HG02970 (cell line): ENCODE measurements around the gene DCTPP1.
"Not testable (repeated sequence)": the region's sequence is repeated elsewhere in the genome, so short reads cannot be mapped to it uniquely, and the experiment has no call there.

Experiments used
- ATAC-seq: cut with Tn5 transposase; IDR thresholded peaks from one replicate; pipeline ENCODE4 v1.9.1; 2021; ENCODE audit warnings: mild to moderate bottlenecking, moderate library complexity, moderate number of reproducible peaks; ENCODE audit not compliant: unreplicated experiment, low FRiP score

The DCTPP1 gene

DNA sequence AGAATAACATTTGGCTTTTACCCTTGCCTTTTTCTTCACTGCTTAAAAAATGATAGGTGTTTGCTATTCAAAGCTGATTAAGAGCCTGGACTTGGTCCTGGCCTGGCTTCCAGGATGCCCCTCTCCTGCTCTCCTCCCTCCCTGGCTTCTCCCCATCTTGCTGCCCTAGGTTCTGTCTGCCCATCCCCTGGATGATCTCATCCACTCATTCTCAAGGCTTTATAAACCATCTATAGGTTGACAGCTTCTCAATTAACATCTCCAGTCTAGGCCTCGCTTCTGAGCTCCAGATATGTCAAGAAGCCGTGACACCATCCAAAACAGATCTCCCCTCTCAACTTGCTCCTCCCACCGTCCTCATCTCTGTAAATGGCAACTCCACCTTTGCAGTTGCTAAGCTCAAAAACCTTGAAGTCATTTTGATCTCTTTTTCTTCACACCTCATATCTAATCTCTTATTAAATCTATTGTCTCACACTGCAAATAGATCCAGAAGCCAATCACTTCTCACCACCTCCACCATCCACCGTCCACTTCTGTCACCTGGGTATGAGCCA lies 13.7 kb downstream of the DCTPP1 start:
- ATAC-seq = no peak

DNA sequence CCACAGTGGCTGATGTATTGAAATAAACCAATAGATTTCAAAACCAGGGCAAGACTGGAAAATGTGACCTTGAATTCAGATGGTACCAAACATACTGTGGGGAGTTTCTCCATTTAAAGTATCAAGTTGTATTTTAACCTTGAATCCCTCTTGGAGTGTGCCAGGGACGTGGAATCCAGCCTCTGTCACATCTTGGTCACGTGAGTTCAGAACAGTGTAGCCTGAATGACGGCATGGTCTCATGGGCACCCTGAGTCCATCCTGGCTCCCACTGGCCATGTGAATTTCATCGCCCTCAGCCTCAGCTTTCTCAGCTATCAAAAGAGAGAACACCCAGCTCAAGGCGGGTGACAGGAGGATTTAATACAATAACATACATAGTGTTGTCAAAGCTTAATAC lies 15.7 kb downstream of the DCTPP1 start:
- ATAC-seq = no peak

DNA sequence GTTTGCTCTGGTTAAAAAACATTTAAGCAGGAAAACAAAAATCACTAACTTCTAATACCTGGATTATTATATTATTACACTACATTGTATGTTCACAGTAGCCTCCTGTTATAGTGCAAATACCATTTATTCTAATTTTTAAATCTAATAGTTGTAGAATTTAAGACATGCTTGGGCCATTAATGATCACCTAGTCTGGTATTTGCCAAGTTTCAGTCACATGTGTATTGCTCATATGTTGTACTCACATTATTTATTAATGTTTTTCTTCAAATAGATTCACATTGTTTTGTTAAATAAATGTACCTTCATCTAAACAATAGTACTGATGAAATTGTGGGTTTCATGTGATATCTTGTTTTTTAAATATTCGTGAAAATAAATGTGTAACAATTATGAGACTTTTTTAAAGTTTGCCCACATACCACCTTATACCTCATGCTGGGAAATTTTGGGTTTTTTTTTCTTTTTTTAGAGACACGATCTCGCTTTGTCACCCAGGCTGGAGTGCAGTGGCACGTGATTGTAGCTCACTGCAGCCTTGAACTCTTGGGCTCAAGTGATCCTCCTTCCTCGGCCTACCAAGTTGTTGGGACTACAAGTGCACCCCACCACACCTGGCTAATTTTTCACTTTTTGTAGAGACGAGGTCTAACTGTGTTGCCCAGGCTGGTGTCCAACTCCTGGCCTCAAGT lies 16.6 kb downstream of the DCTPP1 start:
- ATAC-seq = no peak

DNA sequence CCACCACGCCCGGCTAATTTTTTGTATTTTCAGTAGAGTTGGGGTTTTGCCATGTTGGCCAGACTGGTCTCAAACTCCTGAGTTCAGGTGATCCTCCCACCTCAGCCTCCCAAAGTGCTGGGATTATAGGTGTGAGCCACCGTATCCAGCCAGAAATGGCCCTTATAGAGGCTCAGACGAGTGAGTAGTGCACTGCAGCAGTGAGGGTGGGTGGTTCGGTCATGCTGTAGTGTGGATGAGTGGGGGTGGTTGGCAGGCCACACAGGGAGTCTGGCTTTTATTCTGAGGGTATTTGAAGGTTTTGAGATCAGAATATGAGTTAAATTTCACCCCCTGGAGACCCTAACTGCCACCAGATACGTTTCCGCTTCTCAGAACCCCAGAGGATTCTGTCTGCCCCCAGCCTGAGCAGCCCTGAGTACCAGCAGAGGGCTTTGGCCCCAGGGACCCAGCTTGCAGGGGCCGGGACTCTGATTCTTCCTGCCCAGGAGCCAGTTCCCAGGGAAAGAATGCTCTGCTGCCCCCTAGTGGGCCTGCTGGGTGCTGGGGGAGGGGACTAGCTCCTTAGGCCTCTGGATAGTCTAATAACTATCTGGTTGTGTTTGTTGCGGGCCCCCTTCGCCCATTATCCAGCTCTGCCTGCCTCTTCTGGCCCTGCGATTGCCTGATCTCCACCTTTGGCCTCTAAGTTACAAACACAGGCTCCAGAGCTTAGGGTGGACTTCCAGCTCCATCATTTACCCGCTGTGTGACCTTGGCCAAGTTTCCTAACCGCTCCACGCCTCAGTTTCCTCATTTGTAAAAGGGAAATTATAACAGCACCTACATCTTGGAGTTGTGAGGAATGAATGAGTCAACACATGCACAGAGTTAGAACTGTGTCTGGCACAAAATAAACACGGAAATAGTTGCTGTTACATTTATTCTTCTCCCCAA lies 20.4 kb downstream of the DCTPP1 start:
- ATAC-seq = no peak

DNA sequence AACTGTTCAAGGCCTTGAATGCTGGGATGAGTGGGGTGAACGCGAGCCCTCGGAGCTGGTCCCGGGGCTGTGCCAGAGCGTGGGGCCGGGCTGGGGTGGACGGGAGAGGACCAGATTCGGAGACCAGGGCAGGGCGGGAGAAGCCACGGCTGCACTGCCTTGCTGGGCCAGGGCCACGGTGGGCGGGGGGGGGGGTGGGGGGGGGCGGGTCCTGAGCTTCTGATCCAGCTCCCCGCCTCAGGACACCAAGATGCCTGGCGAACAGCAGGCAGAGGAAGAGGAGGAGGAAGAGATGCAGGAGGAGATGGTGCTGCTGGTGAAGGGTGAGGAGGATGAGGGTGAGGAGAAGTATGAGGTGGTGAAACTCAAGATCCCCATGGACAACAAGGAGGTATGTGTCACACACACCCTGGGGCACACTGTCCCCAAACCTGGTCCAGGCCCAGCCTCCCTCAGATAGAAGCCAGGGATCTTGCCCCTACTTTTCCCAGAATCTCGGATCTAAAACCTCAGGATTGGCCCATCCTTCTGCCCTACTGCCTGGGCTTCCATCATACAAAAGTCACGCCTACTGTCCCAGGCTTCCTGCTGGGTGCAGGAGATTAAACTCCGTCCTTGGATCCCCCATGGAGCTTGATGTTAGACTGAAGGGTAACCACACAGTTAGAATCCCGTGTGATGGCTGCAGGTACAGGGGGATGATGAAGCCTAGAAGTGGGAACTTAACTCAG lies 21.9 kb downstream of the DCTPP1 start:
- ATAC-seq = no peak

DNA sequence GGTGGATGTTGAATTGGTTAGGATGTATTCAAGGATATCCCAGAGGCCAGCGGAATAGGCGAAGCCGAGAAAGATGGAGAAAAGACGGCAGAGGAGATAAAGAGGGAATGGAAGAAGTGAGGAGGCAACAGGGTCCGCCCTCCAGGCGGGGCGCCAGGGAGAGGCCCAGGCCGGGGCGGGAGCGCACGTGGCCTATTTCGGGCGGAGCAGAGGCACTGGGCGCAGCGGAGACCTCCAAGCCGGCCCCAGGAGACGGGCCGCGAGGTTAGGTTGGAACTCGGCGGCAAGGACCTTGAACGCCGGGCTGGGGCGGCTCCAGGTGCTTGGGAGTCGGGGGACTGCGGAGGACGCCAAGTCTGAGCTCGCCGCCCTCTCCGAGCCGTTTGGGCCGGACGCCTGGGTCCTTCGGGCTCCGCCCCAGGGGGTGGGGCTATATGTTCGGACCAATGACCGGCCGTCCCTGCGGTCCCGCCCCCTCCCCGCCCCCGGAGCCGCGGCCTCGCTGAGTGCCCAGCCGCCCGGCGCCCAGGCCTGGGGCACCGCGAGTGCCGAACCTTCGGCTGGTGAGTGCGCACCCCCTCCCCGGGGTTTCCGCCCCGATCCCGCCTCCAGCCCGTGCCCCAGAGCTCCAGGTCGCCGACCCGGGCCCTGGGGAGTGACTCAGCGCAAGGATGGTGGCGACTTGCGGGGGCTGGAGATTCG lies 22.6 kb downstream of the DCTPP1 start, which contains the start of gene ZNF771:
TSS of gene ZNF771 (plus strand) at position 505 of the 702 bp plus-strand sequence. CDS start 448 bp downstream, outside the sequence.
- ATAC-seq = peak; percentile 61

DNA sequence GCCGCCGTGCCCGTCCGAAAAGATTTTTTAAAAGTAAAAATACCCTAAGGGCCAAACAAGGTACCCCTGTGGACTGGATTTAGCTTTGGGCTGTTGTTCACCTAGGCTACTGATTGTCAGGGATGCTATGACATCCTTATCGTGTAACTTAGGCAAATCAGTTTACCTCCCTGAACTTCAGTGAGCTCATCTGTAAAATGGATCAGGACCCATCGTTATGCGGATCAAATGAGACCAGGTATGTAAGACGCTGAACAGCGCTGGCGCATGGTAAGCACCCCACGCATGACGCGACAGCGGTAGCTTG lies 23.1 kb downstream of the DCTPP1 start:
- no peak for ATAC-seq

DNA sequence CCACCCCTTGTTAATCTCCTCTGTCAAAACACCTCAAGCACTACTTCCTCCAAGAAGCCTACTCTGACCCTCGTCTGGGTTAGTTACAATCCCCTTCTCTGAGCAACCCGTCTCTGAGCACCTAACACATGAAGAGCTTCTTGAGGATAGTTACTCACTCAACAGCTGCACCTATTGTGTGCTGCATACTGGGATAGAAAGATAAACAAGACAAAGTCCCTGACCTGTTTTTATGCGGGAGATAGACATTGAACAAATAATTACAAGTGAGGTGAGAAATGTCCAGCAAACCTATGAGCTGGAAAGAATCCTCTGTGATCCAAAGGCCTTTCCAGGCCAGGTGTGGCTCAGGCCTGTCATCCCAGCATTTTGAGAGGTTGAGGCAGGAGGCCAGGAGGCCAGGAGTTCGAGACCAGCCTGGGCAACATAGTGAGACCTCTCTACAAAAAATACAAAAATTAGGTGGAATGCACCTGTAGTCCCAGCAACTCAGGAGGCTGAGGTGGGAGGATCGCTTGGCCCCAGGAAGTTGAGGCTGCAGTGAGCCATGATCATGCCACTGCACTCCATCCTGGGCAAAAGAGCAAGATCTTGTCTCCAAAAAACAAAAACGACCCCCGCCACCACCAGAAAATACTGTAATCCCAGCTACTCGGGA lies 27.9 kb downstream of the DCTPP1 start:
- no peak for ATAC-seq

DNA sequence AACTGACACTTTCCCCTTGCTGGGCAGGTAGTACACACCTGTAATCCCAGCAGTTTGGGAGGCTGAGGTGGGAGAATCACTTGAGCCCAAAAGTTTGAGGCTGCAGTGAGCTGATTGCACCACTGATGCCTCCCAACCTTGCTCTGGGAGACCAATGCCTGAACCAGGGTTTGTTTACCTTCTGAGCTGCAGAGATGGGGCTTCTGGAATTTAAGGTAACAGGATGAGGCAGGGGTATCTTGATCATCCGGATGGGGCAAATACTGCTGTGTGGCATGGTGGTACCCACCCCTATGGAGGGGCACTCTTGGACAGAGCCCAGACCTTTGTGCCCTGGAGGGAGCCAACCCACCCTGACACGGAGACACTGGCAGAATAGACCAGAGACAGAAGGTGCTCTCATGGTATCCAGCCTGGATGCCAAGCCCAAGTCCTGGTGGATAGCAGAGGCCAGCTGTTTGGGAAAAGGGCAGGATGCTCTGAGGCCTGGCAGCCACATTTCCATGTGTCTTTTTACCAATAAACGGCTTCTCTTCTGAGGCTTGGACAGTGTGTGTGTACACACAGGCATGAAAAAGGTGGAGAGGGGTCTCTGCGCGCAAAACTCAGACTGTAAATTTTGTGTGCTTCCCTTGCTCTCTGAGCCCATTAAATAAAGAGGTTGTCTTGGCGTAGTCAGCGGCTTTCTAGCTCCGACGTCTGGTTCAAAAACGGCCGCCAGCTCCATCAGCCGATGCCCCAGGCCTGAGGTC lies 30.2 kb downstream of the DCTPP1 start:
- ATAC-seq = no peak

DNA sequence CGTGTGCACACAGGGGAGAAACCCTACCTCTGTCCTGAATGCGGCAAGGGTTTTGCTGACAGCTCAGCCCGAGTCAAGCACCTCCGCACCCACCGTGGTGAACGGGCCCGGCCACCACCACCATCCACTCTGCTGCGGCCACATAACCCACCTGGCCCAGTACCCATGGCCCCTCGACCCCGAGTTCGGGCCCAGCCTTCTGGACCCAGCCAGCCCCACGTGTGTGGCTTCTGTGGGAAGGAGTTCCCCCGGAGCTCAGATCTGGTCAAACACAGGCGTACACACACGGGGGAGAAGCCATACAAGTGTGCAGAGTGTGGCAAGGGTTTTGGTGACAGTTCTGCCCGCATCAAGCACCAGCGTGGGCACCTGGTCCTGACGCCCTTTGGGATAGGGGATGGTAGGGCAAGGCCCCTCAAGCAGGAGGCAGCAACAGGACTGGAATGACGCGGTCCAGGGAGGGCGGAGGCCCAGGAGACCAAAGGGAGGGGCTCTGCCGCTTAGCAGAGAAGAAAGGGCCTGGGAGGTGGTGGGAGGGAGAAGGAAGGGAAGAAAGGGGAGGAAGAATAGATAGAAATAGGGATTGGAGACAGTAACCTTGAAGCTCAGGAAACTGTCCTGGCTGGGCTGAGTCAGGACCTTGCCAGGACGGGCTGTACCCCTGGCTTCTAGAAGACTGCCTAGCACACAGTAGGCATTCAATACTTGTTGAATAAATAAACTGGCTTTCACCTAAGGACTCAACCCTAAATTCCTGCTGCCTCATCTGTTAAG lies 31.0 kb downstream of the DCTPP1 start:
- ATAC-seq = no peak

DNA sequence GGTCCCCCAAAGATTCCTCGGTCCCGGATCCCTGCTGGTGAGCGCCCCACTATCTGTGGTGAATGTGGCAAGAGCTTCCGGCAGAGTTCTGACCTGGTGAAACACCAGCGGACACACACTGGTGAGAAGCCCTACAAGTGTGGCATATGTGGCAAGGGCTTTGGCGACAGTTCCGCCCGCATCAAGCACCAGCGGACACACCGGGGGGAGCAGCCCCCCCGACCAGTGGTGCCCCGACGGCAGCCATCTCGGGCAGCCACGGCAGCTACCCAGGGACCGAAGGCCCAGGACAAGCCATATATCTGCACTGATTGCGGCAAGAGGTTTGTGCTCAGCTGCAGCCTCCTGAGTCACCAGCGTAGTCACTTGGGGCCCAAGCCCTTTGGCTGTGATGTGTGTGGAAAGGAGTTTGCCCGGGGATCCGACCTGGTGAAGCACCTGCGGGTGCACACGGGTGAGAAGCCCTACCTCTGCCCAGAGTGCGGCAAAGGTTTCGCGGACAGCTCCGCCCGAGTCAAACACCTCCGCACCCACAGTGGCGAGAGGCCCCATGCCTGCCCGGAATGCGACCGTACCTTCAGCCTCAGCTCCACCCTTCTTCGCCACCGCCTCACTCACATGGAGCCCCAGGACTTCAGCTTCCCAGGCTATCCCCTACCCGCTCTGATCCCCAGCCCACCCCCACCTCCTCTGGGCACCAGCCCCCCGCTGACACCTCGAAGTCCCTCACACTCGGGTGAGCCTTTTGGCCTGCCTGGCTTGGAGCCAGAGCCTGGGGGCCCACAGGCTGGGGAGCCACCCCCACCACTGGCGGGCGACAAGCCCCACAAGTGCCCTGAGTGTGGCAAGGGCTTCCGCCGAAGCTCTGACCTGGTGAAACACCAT lies 31.8 kb downstream of the DCTPP1 start:
- ATAC-seq = no peak

DNA sequence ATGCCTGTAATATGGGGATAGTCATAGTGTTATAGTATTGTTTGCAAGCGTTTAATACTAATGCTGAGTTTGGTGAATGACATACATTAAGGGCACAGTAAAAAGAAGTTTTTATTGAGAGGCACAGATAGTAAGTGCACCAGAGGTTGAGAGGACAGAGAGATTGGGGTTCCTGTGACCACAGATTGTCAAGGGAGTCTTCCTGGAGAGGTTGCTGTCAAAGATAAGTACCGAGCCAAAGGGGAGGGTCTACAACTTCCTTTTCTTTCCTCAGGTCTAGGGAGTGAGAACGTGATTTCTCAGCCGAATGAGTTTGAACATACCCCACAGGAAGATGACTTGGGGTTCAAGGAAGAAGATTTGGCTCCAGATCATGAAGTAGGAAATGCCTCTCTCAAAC lies 32.8 kb downstream of the DCTPP1 start:
- ATAC-seq = no peak

DNA sequence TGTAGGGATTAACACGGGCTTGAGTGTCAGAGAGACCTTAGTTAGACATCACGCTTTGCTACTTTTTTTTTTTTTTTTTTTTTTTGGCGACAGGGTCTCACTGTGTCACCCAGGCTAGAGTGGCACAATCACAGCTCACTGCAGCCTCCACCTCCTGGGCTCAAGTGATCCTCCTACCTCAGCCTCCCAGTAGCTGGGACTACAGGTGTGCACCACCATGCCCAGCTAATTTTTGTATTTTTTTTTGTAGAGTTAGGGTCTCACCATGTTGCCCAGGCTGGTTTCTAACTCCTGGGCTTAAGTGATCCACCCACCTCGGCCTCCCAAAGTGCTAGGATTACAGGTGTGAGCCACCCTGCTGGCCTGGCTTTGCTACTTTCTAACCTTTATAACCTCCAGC lies 33.2 kb downstream of the DCTPP1 start:
- ATAC-seq = not testable (repeated sequence)

DNA sequence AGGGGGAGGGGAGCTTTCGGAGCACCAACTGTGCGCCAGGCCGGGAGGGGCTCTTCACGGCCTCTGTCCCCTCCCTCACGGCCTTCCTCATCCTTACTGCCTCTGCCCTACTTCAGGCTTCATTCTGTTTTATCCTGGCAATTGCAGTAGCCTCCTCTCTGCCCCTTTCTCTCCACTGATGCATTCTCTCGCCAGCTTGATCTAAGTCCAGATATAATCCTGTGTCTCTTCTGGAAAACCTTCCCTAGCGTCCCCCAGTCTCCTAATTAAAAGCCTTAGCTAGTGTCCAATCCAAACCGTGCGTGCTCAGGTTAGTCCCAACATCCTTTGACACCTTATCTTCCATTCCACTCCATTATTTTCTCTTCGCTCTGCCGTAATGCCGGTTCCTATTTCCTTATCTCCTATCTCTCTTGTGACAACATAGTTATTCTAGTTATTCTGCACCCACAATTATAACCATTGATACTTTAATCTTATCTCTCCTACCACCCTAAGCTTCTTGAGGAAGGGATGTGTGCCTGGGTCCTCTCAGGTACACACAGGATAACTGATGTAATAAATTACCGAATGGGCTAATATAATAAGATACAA lies 33.7 kb downstream of the DCTPP1 start:
- no peak for ATAC-seq

DNA sequence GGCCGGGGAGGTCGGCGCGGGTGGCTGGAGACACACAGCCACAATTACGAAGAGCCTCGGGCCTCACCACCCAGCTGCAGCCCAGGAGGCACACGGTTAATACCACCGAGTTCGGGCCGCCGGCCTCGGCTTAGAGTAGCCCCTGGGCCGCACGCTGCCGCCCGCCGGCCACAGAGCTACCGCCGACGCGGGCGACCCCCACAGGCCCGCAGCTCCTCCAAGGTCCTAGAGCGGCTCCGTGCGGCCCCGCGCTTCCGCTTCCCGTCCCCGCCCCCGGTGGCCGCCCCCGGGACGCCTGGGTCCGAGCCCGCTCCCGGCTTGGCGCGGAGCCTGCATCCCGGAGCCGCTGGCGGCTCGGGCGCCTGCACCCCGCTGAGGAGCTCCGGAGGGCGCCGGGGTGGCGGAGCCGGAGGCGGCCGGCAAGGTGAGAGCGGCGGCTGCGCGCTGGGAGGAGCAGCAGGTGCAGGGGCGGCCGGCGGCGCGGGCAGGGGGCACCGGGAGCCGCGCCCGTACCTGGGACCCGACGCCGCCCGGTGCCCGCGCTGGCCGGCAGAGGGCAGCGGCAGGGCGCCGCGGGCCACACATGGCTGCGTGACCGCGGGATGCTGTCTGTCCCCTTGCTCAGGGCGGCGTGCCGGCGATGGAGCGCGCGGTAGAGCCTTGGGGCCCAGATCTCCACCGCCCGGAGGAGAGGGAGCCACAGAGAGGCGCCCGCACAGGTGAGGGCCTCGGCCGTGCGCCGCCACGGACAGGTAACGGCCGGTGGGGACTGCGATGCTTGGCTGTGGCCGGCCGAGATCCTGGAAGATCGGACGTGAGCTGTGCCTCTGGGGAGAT lies 34.5 kb downstream of the DCTPP1 start, which contains the start of gene ZNF48:
TSS of gene ZNF48 (plus strand) at position 266 of the 837 bp plus-strand sequence. CDS start at position 641, 375 bp downstream.
- ATAC-seq = peak; percentile 53

DNA sequence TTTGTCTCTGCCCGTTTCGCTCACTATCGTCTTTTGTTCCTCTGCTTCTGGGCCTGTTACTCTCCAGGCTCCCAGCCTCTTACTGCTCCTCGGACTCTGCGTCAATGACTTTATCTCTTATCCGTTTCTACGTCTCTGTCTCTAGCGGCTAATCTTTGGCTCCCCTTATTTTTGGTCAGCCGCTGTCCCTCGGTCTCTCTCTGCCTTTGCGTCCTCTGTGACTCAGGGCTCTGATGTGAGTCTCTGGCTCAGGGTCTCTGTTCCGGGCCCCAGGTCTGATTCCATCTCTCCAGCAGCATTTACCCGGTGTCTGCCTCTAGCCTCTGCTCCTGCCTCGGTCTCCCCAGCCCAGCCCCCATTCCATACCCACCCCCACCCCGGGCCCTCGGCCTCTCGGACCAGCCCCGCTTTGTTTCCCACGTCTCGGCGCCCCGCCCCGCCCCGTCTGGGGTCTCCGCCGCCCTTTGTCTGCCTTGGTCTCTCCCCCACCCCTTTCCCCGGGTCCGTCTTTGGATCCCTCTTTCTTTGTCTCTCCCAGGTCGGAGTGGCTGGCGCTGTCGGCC lies 35.2 kb downstream of the DCTPP1 start:
- ATAC-seq = no peak
